Mononuclear cell (primary cell): ENCODE data around the gene CD200. TPM values are rescaled to one million over a fixed set of nuclear protein-coding genes. Genes with fewer than 3 reads are reported as not detected.
"Not testable (repeated sequence)": the region's sequence is repeated elsewhere in the genome, so short reads cannot be mapped to it uniquely, and the experiment has no call there.

Experiments
- H3K27me3 ChIP-seq: 2 replicates; pipeline ENCODE4 v1.6.0; 2011; ENCODE audit warnings: low read length, control low read depth; ENCODE audit not compliant: insufficient read depth
- H3K4me1 ChIP-seq: 2 replicates; pipeline ENCODE4 v1.5.1; 2011; ENCODE audit warnings: mild to moderate bottlenecking, low read length, control low read depth; ENCODE audit not compliant: insufficient read depth
- H3K4me3 ChIP-seq: 2 replicates; pipeline ENCODE4 v1.5.1; 2011; ENCODE audit warnings: mild to moderate bottlenecking, low read length, moderate library complexity
- H3K9me3 ChIP-seq: 2 replicates; pipeline ENCODE4 v1.5.1; 2011; ENCODE audit warnings: low read depth, mild to moderate bottlenecking, control low read depth, low read length
- total RNA-seq: library from RNA; depleted of rRNA; stranded (reverse); fragments of >200 nt; gene quantifications from one replicate; pipeline ENCODE4 v1.2.3, GENCODE V29; 2012

CD200 gene
- total RNA-seq, 1 donor: 6.9 TPM

DNA sequence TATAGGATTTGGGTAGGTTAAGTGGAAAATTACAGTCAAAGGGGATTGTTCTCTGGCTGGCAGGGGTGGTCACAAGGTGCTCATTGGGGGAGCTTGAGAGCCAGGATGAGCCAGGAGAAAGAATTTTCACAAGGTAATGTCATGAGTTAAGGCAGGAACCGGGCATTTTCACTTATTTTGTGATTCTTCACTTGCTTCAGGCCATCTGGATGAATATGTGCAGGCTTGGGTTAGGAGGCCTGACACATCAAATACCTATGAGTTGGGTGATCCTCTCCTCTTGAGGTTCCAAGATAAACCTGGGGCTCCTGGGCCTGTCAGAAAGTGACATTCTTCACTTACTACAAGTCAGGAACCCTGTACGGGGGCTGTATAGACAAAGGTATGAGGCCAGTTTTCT is 68.7 kb downstream of the CD200 start:
- Histone ChIP-seq H3K4me1 (no peaks in the 10 kb centered on the region), H3K4me3 (no peak overlapping the region), H3K9me3 (no peaks in the 10 kb centered on the region), H3K27me3 (no peaks in the 10 kb centered on the region)

DNA sequence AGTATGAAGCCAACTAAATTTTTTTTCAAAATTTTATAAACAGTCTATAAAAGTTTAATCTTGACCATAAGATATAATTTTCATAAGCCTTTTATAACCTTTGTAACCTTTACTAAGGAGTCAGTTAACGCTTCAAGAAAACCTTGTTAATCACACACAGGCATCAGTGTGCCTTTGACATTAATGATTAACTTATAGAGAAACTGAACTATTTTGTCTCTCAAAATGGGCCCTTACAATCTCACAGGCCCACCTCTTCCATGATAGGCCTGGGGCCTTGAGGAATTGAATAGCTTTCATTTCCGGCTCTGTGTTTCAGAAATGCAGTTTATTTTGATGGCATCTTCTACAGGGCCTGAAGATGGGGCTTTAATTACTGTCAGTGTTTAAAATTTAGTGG is 70.1 kb downstream of the CD200 start:
- H3K27me3 ChIP-seq: no peaks in the 10 kb centered on the region
- H3K9me3 ChIP-seq: no peaks in the 10 kb centered on the region
- H3K4me3 ChIP-seq: no peak overlapping the region
- H3K4me1 ChIP-seq: no peaks in the 10 kb centered on the region

- H3K4me1 ChIP-seq, H3K27me3 ChIP-seq, H3K4me3 ChIP-seq, H3K9me3 ChIP-seq: not testable (repeated sequence)
These were observed 72.1 kb downstream of the CD200 start for GRCh38 chr3:112404924-112405549.

- Histone ChIP-seq H3K4me1 (no peaks in the 10 kb centered on the region), H3K9me3 (no peaks in the 10 kb centered on the region), H3K4me3 (no peak overlapping the region), H3K27me3 (no peaks in the 10 kb centered on the region)
These were observed 72.9 kb downstream of the CD200 start for GRCh38 chr3:112405845-112406244.

DNA sequence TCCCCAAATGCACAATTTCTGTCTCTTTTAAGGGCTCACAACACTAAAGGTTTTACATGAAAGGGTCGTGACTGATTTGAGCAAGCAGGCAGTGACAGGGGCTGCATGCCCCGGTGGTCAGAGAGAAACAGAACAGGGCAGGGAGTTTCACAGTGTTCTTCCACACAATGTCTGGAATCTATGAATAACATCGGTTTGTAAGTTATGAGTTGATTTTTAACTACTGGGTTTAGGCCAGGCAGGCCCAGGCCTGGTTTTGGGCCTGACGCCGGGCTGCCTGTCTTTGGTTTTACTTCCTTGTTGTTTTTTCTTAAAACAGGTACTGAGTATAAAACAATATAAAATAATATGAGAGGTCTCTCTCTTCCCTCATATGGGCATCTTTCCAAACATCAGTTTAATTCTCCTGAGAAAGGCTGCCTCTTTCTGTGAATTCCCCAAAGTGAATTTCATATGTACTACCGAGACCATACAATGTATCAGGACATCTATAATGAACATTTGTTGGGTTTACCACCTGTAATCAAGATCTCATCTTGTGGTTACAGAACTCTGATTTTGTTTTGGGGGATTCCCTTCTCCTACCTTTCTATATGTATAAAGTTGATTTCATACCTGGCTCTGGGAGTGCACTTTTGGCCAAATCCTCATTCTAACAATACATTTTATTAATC is 74.4 kb downstream of the CD200 start:
- no peaks in the 10 kb centered on the region for H3K27me3 ChIP-seq
- H3K4me3 ChIP-seq: no peak overlapping the region

DNA sequence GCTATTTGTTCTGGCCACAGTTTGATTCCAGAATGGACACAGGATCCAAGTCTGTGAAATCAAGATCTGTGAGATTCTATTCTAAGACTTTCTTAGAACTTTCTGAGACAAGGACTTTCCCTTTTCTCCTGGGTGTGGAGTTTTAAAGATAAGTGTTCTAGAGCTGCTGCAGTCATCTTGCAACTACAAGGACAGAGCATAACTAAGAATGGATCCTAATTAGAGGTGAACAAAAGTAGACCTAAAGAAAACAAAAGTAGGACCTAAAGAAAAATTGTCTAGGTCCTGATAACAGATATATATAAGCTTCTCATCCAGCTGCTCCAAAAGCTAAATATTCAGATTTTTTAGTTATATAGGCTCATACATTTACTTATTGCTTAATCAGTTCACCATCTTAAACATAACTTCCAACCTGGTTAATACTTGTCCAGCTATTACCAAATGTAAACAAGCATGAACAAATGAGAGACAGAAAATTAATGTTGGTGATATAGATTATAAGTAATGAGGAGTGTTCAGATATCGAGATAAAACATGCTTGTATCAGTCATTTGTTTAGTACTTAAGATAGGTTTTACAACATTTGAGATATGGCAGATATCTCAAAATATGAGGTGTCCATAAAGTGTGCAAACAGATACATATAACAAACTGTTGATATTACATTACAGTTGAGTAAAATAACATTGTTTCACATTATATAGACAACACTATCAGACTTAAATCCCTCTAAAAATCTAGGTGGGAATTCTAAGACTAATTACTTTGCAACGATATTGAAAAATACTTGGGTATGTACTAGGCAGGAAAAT is 75.1 kb downstream of the CD200 start:
- no peaks in the 10 kb centered on the region for H3K9me3 ChIP-seq
- H3K4me1 ChIP-seq: peaks cover under 1% of the 10 kb centered on the region
- no peaks in the 10 kb centered on the region for H3K27me3 ChIP-seq
- no peak overlapping the region for H3K4me3 ChIP-seq

More for the DNA sequence above, 74.4 kb downstream of the CD200 start:
- Histone ChIP-seq H3K9me3 (no peaks in the 10 kb centered on the region), H3K4me1 (no peaks in the 10 kb centered on the region)

GRCh38 chr3:112409041-112409440 is 76.1 kb downstream of the CD200 start:
- Histone ChIP-seq H3K4me1 (peaks cover 5% of the 10 kb centered on the region), H3K9me3 (no peaks in the 10 kb centered on the region), H3K4me3 (no peak overlapping the region), H3K27me3 (no peaks in the 10 kb centered on the region)

- H3K27me3 ChIP-seq: no peaks in the 10 kb centered on the region
- no peak overlapping the region for H3K4me3 ChIP-seq
- H3K4me1 ChIP-seq: peaks cover 5% of the 10 kb centered on the region
- H3K9me3 ChIP-seq: no peaks in the 10 kb centered on the region
These were observed 78.5 kb downstream of the CD200 start for GRCh38 chr3:112411425-112411824.

Other genes starting within 250 kb of the CD200 start
- gene C3orf52, start 246.8 kb upstream of the CD200 start, total RNA-seq: 1.3 TPM
- 6.4 TPM for gene GCSAM, start 199.9 kb upstream of the CD200 start, total RNA-seq
- 0.10 TPM for gene SLC9C1, start 38.9 kb upstream of the CD200 start, total RNA-seq
- gene BTLA, start 166.3 kb downstream of the CD200 start, total RNA-seq: 18.1 TPM
- 79.8 TPM for gene ATG3, start 228.8 kb downstream of the CD200 start, total RNA-seq
- 13.7 TPM for gene SLC35A5, start 228.9 kb downstream of the CD200 start, total RNA-seq